HG03520 (cell line): ENCODE measurements around the gene INHBC.
"Not testable (repeated sequence)": the region's sequence is repeated elsewhere in the genome, so short reads cannot be mapped to it uniquely, and the experiment has no call there.

Experiments
- ATAC-seq: cut with Tn5 transposase; IDR thresholded peaks from one replicate; pipeline ENCODE4 v1.9.1; 2021; ENCODE audit warnings: mild to moderate bottlenecking, moderate library complexity; ENCODE audit not compliant: unreplicated experiment

INHBC gene

GRCh38 chr12:57434517-57435223, at the start of gene INHBC:
Gene INHBC (plus strand): TSS chr12:57434784. CDS start chr12:57434887, 103 bp downstream.
- no peak for ATAC-seq

- ATAC-seq: no peak
Measured at GRCh38 chr12:57385586-57385985, 49.0 kb upstream of the INHBC start.

GRCh38 chr12:57386187-57386720, 48.3 kb upstream of the INHBC start:
- ATAC-seq: no peak

GRCh38 chr12:57388425-57388824, 46.2 kb upstream of the INHBC start:
- ATAC-seq: no peak

- ATAC-seq: no peak
Measured at GRCh38 chr12:57389033-57389432, 45.6 kb upstream of the INHBC start.

GRCh38 chr12:57390174-57390573, 44.4 kb upstream of the INHBC start:
- no peak for ATAC-seq

GRCh38 chr12:57395121-57395520, 39.5 kb upstream of the INHBC start:
- no peak for ATAC-seq

- no peak for ATAC-seq
Measured at GRCh38 chr12:57397441-57397840, 37.1 kb upstream of the INHBC start.

- not testable (repeated sequence) for ATAC-seq
Measured at GRCh38 chr12:57399718-57400463, 34.7 kb upstream of the INHBC start.

GRCh38 chr12:57401165-57401564, 33.4 kb upstream of the INHBC start:
- no peak for ATAC-seq

- ATAC-seq: not testable (repeated sequence)
Measured at GRCh38 chr12:57402156-57402555, 32.4 kb upstream of the INHBC start.

GRCh38 chr12:57404966-57405640, 29.5 kb upstream of the INHBC start:
- ATAC-seq: no peak

GRCh38 chr12:57410534-57410933, 24.1 kb upstream of the INHBC start:
- no peak for ATAC-seq

GRCh38 chr12:57414160-57414559, 20.4 kb upstream of the INHBC start:
- ATAC-seq: not testable (repeated sequence)

- no peak for ATAC-seq
Measured at GRCh38 chr12:57415088-57415487, 19.5 kb upstream of the INHBC start.

- ATAC-seq: no peak
Measured at GRCh38 chr12:57416039-57416996, 18.3 kb upstream of the INHBC start.

GRCh38 chr12:57418255-57418654, 16.3 kb upstream of the INHBC start:
- ATAC-seq: no peak

GRCh38 chr12:57419495-57419894, 15.1 kb upstream of the INHBC start:
- ATAC-seq: no peak

GRCh38 chr12:57420482-57420881, 14.1 kb upstream of the INHBC start:
- ATAC-seq: no peak

- ATAC-seq: not testable (repeated sequence)
Measured at GRCh38 chr12:57426948-57427347, 7.6 kb upstream of the INHBC start.
